MM.1S (cell line): ENCODE measurements around the gene MYO1E.

Source experiments
- CTCF ChIP-seq: fragments of 300-600 bp; sonication (generic); IDR thresholded peaks from 2 replicates; pipeline ENCODE4 v1.5.1; 2016; ENCODE audit warnings: antibody characterized with exemption, low read length, mixed read lengths
- EZH2 ChIP-seq: fragments of 300-600 bp; sonication (generic); optimal IDR thresholded peaks from 2 replicates; pipeline ENCODE3; 2017; ENCODE audit warnings: low read depth, mild to moderate bottlenecking, antibody characterized with exemption, low read length, mixed read lengths
- EZH2phosphoT487 ChIP-seq: fragments of 300-600 bp; sonication (generic); IDR thresholded peaks from 2 replicates; pipeline ENCODE4 v1.6.1; 2018; ENCODE audit warnings: antibody characterized with exemption, low read length

DNA sequence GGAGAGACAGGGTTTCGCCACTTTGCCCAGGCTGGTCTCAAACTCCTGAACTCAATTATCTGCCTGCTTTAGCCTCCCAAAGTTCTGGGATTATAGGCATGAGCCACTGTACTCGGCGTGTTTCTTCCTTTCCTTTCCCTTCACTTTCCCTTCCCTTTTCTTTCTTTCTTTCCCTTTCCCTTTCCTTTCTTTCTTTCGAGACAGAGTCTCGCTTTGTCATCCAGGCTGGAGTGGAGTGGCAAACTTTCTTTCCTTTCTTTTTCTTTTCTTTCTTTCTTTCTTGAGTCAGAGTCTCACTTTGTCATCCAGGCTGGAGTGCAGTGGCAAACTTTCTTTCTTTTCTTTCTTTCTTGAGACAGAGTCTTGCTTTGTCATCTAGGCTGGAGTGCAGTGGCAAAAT is 183.4 kb downstream of the MYO1E start:
- TF ChIP-seq CTCF (no peak), EZH2 (no peak), EZH2phosphoT487 (no peak)
